ENCODE data around the gene HTT.

GRCh38 chr4:3291411-3291968, 217.0 kb downstream of the HTT start:
- no peak for TF ChIP-seq CTCF (IDR thresholded peaks at IDR 0.05; ENCODE audit: poor library complexity, severe bottlenecking)
- TF ChIP-seq EZH2 (IDR thresholded peaks at IDR 0.05; ENCODE audit: borderline replicate concordance, insufficient read depth, low read length, poor library complexity, severe bottlenecking), result no peak
- no peak for TF ChIP-seq EP300 (conservative IDR thresholded peaks at IDR 0.05; ENCODE audit: poor library complexity, severe bottlenecking)
- no peak for TF ChIP-seq POLR2AphosphoS5 (IDR thresholded peaks at IDR 0.05)
- no peak for TF ChIP-seq RAD21 (conservative IDR thresholded peaks at IDR 0.05)
- no peak for TF ChIP-seq SMC3 (conservative IDR thresholded peaks at IDR 0.05; ENCODE audit: poor library complexity)
- TF ChIP-seq MXI1 (conservative IDR thresholded peaks at IDR 0.05; ENCODE audit: poor library complexity, severe bottlenecking), result no peak
- TF ChIP-seq TAF1 (IDR thresholded peaks at IDR 0.05; ENCODE audit: low read depth), result no peak
- TF ChIP-seq REST (IDR thresholded peaks at IDR 0.05; ENCODE audit: borderline replicate concordance), result no peak
